Liver (tissue), 9 donors: Measurements from ENCODE around the gene RAB44. TPM values are rescaled to one million over a fixed set of nuclear protein-coding genes. Genes with fewer than 3 reads are reported as not detected.

Source experiments
- DNase-seq: peaks from one replicate; pipeline ENCODE4 v3.0.0-alpha.2; 2017; ENCODE audit warnings: low spot score
- H3K27ac ChIP-seq, 2 donors: one replicate each; pipeline ENCODE4 v1.7.0; 2013; ENCODE audit warnings: inconsistent platforms in 2 of 2, low read length in 2 of 2, control low read depth in 1 of 2, low read depth in 1 of 2, mild to moderate bottlenecking in 1 of 2
- H3K27me3 ChIP-seq, 4 donors: one replicate each; pipeline versions ENCODE4 v1.6.1 to v1.7.0; 2013; ENCODE audit warnings: low read length in 3 of 4, inconsistent platforms in 1 of 4, mild to moderate bottlenecking in 1 of 4, moderate library complexity in 1 of 4; ENCODE audit not compliant: control insufficient read depth in 4 of 4, insufficient read depth in 4 of 4
- H3K36me3 ChIP-seq, 4 donors: one replicate each; pipeline versions ENCODE4 v1.6.1 to v1.7.0; 2013; ENCODE audit warnings: low read length in 3 of 4, mild to moderate bottlenecking in 3 of 4, low read depth in 1 of 4, moderate library complexity in 1 of 4; ENCODE audit not compliant: control insufficient read depth in 4 of 4, insufficient read depth in 3 of 4
- H3K4me1 ChIP-seq, 4 donors: one replicate each; pipeline versions ENCODE4 v1.6.1 to v1.7.0; 2013; ENCODE audit warnings: low read length in 3 of 4, mild to moderate bottlenecking in 3 of 4, moderate library complexity in 1 of 4; ENCODE audit not compliant: control insufficient read depth in 4 of 4, insufficient read depth in 4 of 4
- H3K4me3 ChIP-seq, 3 donors: one replicate each; pipeline versions ENCODE4 v1.6.1 to v1.7.0; 2013; ENCODE audit warnings: low read length in 3 of 3, control low read depth in 1 of 3, low read depth in 1 of 3, mild to moderate bottlenecking in 1 of 3
- H3K9ac ChIP-seq, 2 donors: one replicate each; pipeline ENCODE4 v1.7.0; 2013; ENCODE audit warnings: low read length in 2 of 2, mild to moderate bottlenecking in 2 of 2, moderate library complexity in 2 of 2, control low read depth in 1 of 2, low read depth in 1 of 2
- H3K9me3 ChIP-seq, 4 donors: one replicate each; pipeline versions ENCODE4 v1.6.1 to v1.7.0; 2013; ENCODE audit warnings: low read length in 3 of 4; ENCODE audit not compliant: control insufficient read depth in 4 of 4
- ATF3 ChIP-seq: IDR thresholded peaks from 2 replicates; pipeline ENCODE4 v1.6.1; 2016; ENCODE audit warnings: antibody characterized with exemption
- CTCF ChIP-seq: fragments of 150-350 bp; IDR thresholded peaks from 2 replicates; pipeline ENCODE4 v1.5.1; 2017; ENCODE audit warnings: improper control_type of control experiment, low read depth, low read length; ENCODE audit not compliant: missing input control
- EGR1 ChIP-seq, 2 donors: IDR thresholded peaks; 2 replicates each; pipeline ENCODE4 v1.6.1; 2016 to 2018; ENCODE audit warnings: antibody characterized with exemption in 2 of 2, low read depth in 2 of 2
- FOXA2 ChIP-seq: IDR thresholded peaks from 2 replicates; pipeline ENCODE4 v1.6.1; 2016; ENCODE audit warnings: antibody characterized with exemption
- GABPA ChIP-seq, 2 donors: IDR thresholded peaks in 1 of 2; conservative IDR thresholded peaks in 1 of 2; 2 replicates each; pipeline ENCODE4 v1.6.1; 2016; ENCODE audit warnings: antibody characterized with exemption in 2 of 2, mild to moderate bottlenecking in 1 of 2, moderate library complexity in 1 of 2
- HNF4A ChIP-seq, 2 donors: conservative IDR thresholded peaks; 2 replicates each; pipeline ENCODE4 v1.6.1; 2016; ENCODE audit warnings: antibody characterized with exemption in 2 of 2, mild to moderate bottlenecking in 2 of 2
- HNF4G ChIP-seq: IDR thresholded peaks from 2 replicates; pipeline ENCODE4 v1.6.1; 2016; ENCODE audit warnings: antibody characterized with exemption
- JUND ChIP-seq, 2 donors: IDR thresholded peaks; 2 replicates each; pipeline ENCODE4 v1.6.1; 2016; ENCODE audit warnings: antibody characterized with exemption in 2 of 2
- MAX ChIP-seq: IDR thresholded peaks from 2 replicates; pipeline ENCODE4 v1.6.1; 2016; ENCODE audit warnings: antibody characterized with exemption
- NR2F2 ChIP-seq: IDR thresholded peaks from 2 replicates; pipeline ENCODE4 v1.6.1; 2016; ENCODE audit warnings: antibody characterized with exemption
- RAD21 ChIP-seq, 2 donors: IDR thresholded peaks; 2 replicates each; pipeline ENCODE4 v1.6.1; 2016; ENCODE audit warnings: antibody characterized with exemption in 2 of 2, mild to moderate bottlenecking in 2 of 2
- REST ChIP-seq: IDR thresholded peaks from 2 replicates; pipeline ENCODE4 v1.6.1; 2016; ENCODE audit warnings: antibody characterized with exemption, mild to moderate bottlenecking
- RXRA ChIP-seq, 2 donors: IDR thresholded peaks; 2 replicates each; pipeline ENCODE4 v1.6.1; 2017 to 2018; ENCODE audit warnings: antibody characterized with exemption in 2 of 2, mild to moderate bottlenecking in 1 of 2
- SP1 ChIP-seq: IDR thresholded peaks from 2 replicates; pipeline ENCODE4 v1.6.1; 2018; ENCODE audit warnings: antibody characterized with exemption, mild to moderate bottlenecking
- TAF1 ChIP-seq: conservative IDR thresholded peaks from 2 replicates; pipeline ENCODE4 v1.6.1; 2016; ENCODE audit warnings: antibody characterized with exemption, mild to moderate bottlenecking
- YY1 ChIP-seq: IDR thresholded peaks from 2 replicates; pipeline ENCODE4 v1.6.1; 2016; ENCODE audit warnings: antibody characterized with exemption, mild to moderate bottlenecking
- ZBTB33 ChIP-seq: IDR thresholded peaks from 2 replicates; pipeline ENCODE4 v1.6.1; 2016; ENCODE audit warnings: antibody characterized with exemption
- WGBS: extraction: QIAGEN DNeasy Blood & Tissue Kit; methylation state at CpG from one replicate; pipeline ENCODE4 v1.1.7; 2013; 5-methylcytosine and 5-hydroxymethylcytosine counted together
- polyA plus RNA-seq, 2 donors: library from polyadenylated mRNA; stranded (reverse) in 1 of 2; unstranded in 1 of 2; fragments of 200-250 nt in 1 of 2; fragments of >200 nt in 1 of 2; fragmentation: Nextera tagmentation in 1 of 2; extraction: Ambion mirVana in 1 of 2; gene quantifications; one replicate each; pipeline versions ENCODE4 v1.2.1 to v1.2.3, GENCODE V29; 2013 to 2015
- total RNA-seq, 2 donors: library from RNA; depleted of rRNA; stranded (reverse); fragments of >200 nt; gene quantifications; one replicate each; pipeline ENCODE4 v1.2.3, GENCODE V29; 2014
- donor health status: healthy.
- donor health status: healthy.
- donor health status: healthy.
- donor health status: healthy.
- donor health status: healthy.

The RAB44 gene
- total and polyA plus RNA-seq, 4 donors, result 0.02 to 1.3 (median 0.08) TPM; not detected in 1

GRCh38 chr6:36762123-36762522, 64.5 kb downstream of the RAB44 start:
- Histone ChIP-seq H3K4me1 (no peaks in the 10 kb centered on the region), H3K27ac (no peak overlapping the region), H3K36me3 (no peaks in the 10 kb centered on the region), H3K27me3 (no peaks in the 10 kb centered on the region), H3K4me3 (no peak overlapping the region), H3K9me3 (no peaks in the 10 kb centered on the region), H3K9ac (no peak overlapping the region)
- no peak for DNase-seq
- 95% methylated on average over 11 of the region's 11 CpGs for WGBS
- TF ChIP-seq SP1, result no peak
- TF ChIP-seq CTCF, result no peak
- TF ChIP-seq EGR1 (IDR thresholded peaks at IDR 0.05; ENCODE audit: low read depth in 2 of 2), result no peak
- no peak for TF ChIP-seq FOXA2
- TF ChIP-seq REST, result no peak
- TF ChIP-seq ATF3, result no peak
- TF ChIP-seq RAD21 (IDR thresholded peaks at IDR 0.05), result no peak
- TF ChIP-seq MAX, result no peak
- no peak for TF ChIP-seq ZBTB33
- TF ChIP-seq HNF4G, result no peak
- no peak for TF ChIP-seq JUND (IDR thresholded peaks at IDR 0.05)
- TF ChIP-seq NR2F2, result no peak
- TF ChIP-seq RXRA (IDR thresholded peaks at IDR 0.05), result no peak
- TF ChIP-seq TAF1, result no peak
- no peak for TF ChIP-seq YY1
- TF ChIP-seq HNF4A (conservative IDR thresholded peaks at IDR 0.05), result no peak

- 74% methylated on average over 10 of the region's 10 CpGs for WGBS
- Histone ChIP-seq H3K4me1 (peaks cover 0 to 3% (median 0%) of the 10 kb centered on the region in 4 donors), H3K27ac (no peak overlapping the region), H3K27me3 (no peaks in the 10 kb centered on the region), H3K36me3 (no peaks in the 10 kb centered on the region), H3K9me3 (no peaks in the 10 kb centered on the region), H3K9ac (no peak overlapping the region), H3K4me3 (no peak overlapping the region)
- no peak for DNase-seq
- TF ChIP-seq RXRA (IDR thresholded peaks at IDR 0.05), result no peak
- no peak for TF ChIP-seq NR2F2
- TF ChIP-seq YY1, result no peak
- no peak for TF ChIP-seq REST
- TF ChIP-seq ATF3, result no peak
- TF ChIP-seq ZBTB33, result no peak
- no peak for TF ChIP-seq TAF1
- TF ChIP-seq JUND (IDR thresholded peaks at IDR 0.05), result no peak
- no peak for TF ChIP-seq GABPA (IDR thresholded peaks at IDR 0.05 in 1 of 2, conservative IDR thresholded peaks at IDR 0.05 in 1 of 2)
- no peak for TF ChIP-seq RAD21 (IDR thresholded peaks at IDR 0.05)
These were observed 67.6 kb downstream of the RAB44 start for GRCh38 chr6:36765190-36765589.
